GM18526 (cell line): Measurements from ENCODE around the gene HCLS1.

Source experiments
- POLR2A ChIP-seq: IDR thresholded peaks from 3 replicates; pipeline ENCODE4 v1.6.1; 2011; ENCODE audit not compliant: insufficient read length; ENCODE audit errors: extremely low read depth

Gene HCLS1

GRCh38 chr3:121630355-121630754 lies 30.3 kb downstream of the HCLS1 start:
- no peak for TF ChIP-seq POLR2A

- TF ChIP-seq POLR2A = no peak
These were observed 31.1 kb downstream of the HCLS1 start for GRCh38 chr3:121629601-121630000.

GRCh38 chr3:121627622-121628021 lies 33.1 kb downstream of the HCLS1 start:
- TF ChIP-seq POLR2A = no peak

DNA sequence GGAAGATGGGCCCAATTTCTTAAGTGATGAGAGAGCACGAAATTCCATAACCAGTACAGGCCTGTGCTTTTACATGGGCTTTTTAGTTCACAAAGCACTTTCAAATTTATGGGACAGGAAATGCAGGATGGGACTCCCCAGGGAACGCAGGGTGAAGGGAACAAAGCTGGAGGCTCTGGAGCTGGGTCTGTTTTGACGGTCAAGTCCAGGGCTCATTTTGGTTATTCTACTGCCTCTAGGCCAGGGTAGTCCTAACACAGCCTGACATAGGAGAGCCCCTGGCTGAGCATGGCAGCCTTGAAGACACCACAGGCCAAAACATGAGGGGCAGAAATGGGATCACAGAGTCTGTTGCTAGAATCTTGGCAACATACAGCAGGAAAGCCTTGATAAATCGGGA lies 33.5 kb downstream of the HCLS1 start:
- TF ChIP-seq POLR2A = no peak

- TF ChIP-seq POLR2A = no peak
These were observed 34.2 kb downstream of the HCLS1 start for GRCh38 chr3:121626495-121626894.

- no peak for TF ChIP-seq POLR2A
These were observed 36.4 kb downstream of the HCLS1 start for GRCh38 chr3:121624147-121624899.

DNA sequence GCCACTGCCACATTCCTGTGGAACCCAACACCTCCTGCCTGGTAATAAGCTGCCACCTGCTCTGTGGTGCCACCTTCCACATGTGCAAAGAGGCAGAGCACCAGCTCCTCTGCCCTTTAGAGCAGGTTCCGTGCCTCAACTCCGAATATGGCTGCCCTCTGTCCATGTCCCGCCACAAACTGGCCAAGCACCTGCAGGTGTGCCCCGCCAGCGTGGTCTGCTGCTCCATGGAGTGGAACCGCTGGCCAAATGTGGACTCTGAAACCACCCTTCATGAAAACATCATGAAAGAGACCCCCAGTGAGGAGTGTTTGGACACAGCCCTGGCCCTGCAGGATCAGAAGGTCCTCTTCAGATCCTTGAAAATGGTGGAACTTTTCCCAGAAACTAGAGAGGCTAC lies 39.2 kb downstream of the HCLS1 start:
- TF ChIP-seq POLR2A = no peak

DNA sequence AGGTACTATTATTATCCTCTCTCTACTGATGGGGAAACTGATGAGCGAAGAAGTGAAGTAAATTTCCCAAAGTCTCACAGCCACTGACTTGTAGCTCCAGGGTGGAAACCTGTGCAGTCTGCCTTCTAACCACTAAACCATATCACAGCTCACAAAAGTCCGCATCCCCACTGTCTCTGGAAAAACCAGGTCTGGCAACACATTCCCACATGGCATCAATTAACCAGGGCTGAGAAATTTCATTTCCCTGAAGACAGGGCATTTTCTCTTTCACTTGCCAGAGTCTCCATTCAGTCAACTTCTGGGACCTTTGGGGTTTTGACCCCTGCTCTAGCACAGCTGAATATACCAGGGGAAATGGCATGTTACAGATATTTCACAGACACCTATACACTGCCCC lies 41.0 kb downstream of the HCLS1 start:
- TF ChIP-seq POLR2A = no peak

- TF ChIP-seq POLR2A = no peak
These were observed 54.6 kb downstream of the HCLS1 start for GRCh38 chr3:121606106-121606505.

GRCh38 chr3:121604759-121605158 lies 55.9 kb downstream of the HCLS1 start:
- TF ChIP-seq POLR2A = no peak

DNA sequence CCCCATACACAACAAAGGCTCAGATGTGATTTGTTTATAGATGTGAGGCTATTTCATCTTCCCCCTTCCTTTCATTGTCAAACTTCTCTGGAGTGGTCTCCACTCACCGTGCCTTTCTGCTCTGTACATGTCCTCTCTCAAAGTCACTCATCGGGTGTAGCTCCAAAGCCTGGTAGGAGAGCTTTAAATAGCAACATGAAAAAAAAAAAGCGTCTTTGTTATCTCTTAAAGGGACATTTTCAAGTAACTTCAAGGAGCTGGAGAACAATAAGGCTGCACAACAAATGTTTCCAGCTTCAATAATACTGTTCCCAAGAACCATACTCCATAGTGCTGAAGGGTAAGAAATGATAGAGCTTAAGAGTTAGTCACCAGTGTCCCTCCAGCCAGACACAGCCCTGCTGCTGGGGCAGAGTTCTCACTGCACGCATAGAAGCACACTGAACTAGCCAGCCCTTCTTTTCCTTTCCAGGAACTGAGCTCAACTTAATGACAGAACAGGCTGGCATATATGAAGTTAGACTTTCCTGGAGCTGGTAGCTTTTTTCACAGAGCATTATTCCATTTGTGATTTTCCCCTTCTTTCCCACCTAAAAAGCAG lies 59.4 kb downstream of the HCLS1 start:
- no peak for TF ChIP-seq POLR2A

DNA sequence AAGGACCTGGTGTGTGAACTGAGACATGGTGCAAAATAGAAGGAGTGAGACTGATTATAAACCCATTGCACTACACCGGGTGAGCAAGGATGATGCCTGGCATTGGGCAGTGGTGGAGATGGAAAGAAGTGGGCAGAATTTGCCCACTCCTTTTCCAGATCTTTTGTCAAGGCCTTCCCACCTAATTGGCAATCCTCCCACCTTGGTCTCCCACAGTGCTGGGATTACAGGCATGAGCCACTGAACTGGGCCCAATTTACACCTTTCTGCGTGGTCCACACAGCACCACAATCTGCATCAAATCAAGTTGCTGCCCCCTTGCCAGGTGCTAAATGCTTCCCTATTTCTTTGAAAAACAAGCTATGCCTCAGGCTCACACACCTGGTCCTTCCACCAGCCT lies 62.1 kb downstream of the HCLS1 start:
- no peak for TF ChIP-seq POLR2A

DNA sequence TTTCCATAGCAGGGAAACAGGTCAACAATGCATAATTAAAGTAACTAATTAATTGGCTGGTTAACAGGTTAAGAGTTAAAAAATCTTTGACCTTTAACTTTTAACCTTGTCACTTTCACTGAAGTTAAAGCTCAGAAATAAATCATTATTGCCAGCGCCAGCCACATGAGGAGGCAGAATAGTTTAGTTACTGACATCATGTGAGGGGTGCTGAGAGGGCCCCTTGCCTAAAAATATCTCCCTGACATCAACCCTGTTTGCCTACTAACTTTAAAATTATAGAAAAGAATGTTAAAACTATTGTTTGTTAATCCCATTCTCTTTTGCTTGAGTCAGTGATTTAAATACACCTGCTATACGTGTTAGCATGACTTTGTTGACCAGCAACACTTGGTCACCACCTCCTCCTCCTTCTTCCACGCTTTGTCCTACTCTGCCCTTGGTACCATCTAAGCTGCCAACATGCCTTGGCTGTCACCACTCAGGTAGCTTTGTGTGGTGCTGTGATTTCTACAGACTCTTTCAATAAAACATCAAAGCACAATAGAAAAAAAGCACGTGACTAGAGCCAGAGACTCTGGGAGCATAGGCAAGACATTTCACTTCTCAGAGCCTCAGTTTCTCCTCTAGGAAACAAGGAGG lies 64.8 kb downstream of the HCLS1 start:
- no peak for TF ChIP-seq POLR2A

DNA sequence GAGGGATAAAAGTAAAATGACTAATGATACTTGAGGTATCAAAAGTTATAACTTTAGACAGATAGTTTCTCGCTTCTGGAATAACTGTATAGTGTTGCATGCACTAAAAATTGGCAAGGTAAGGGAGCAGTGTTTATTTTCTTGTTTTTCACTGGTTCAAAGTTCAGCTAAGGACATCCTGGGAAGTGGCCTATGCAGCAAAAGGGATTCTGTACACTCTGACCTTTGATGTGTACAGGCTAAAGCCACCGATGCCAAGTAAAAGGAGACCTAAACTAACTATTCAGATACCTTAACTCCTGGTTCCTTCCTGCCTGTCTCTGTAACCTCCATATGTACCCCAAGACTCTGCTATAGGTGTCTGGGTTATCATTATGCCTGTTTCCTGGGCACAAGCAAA lies 65.9 kb downstream of the HCLS1 start:
- no peak for TF ChIP-seq POLR2A

GRCh38 chr3:121592856-121593702 lies 67.6 kb downstream of the HCLS1 start, which contains the start of gene FBXO40:
FBXO40 (plus strand) TSS chr3:121593379; CDS start chr3:121620576, 27,197 bp downstream.
- TF ChIP-seq POLR2A = no peak
